Transverse colon (tissue), 3 donors: ENCODE results near the gene MUC5B.

Experiments
- EP300 ChIP-seq: sonication (generic); formaldehyde crosslinking; IDR thresholded peaks from one replicate; pipeline ENCODE4 v1.6.1; 2017; ENCODE audit warnings: antibody characterized with exemption, low read depth
- TF ChIP-seq, protein P1 (sequence below), 5 experiments: fragments of 200-600 bp in 3 of 5; fragments of 450-650 bp in 2 of 5; sonication (generic) in 3 of 5; IDR thresholded peaks; 1 replicate in 2 of 5; 2 replicates in 3 of 5; pipeline ENCODE4 v1.5.1; 2016 to 2017; ENCODE audit warnings: antibody characterized with exemption in 5 of 5, inconsistent platforms in 3 of 5, mild to moderate bottlenecking in 2 of 5, moderate library complexity in 1 of 5

DNA sequence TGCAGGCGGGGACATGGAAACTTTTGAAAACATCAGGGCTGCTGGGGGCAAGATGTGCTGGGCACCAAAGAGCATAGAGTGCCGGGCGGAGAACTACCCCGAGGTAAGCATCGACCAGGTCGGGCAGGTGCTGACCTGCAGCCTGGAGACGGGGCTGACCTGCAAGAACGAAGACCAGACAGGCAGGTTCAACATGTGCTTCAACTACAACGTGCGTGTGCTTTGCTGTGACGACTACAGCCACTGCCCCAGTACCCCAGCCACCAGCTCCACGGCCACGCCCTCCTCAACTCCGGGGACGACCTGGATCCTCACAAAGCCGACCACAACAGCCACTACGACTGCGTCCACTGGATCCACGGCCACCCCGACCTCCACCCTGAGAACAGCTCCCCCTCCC is 19.4 kb downstream of the MUC5B start:
- TF ChIP-seq, protein P1, sequence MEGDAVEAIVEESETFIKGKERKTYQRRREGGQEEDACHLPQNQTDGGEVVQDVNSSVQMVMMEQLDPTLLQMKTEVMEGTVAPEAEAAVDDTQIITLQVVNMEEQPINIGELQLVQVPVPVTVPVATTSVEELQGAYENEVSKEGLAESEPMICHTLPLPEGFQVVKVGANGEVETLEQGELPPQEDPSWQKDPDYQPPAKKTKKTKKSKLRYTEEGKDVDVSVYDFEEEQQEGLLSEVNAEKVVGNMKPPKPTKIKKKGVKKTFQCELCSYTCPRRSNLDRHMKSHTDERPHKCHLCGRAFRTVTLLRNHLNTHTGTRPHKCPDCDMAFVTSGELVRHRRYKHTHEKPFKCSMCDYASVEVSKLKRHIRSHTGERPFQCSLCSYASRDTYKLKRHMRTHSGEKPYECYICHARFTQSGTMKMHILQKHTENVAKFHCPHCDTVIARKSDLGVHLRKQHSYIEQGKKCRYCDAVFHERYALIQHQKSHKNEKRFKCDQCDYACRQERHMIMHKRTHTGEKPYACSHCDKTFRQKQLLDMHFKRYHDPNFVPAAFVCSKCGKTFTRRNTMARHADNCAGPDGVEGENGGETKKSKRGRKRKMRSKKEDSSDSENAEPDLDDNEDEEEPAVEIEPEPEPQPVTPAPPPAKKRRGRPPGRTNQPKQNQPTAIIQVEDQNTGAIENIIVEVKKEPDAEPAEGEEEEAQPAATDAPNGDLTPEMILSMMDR (IDR thresholded peaks at IDR 0.05), result no peak
- no peak for TF ChIP-seq EP300
